Tibial nerve (tissue), 4 donors: Measurements from ENCODE around the gene RAET1E.

Experiments
- CTCF ChIP-seq, 5 experiments: fragments of 200-600 bp in 3 of 5; fragments of 450-650 bp in 2 of 5; sonication (generic) in 3 of 5; IDR thresholded peaks; one replicate each; pipeline ENCODE4 v1.5.1; 2016 to 2019; ENCODE audit warnings: antibody characterized with exemption in 5 of 5, mild to moderate bottlenecking in 3 of 5, moderate library complexity in 2 of 5
- EP300 ChIP-seq, 2 donors: sonication (generic); formaldehyde crosslinking; IDR thresholded peaks; one replicate each; pipeline ENCODE4 v1.6.1; 2017; ENCODE audit warnings: antibody characterized with exemption in 2 of 2, mild to moderate bottlenecking in 1 of 2
- POLR2A ChIP-seq, 2 donors: fragments of 450-650 bp; IDR thresholded peaks; one replicate each; pipeline ENCODE4 v1.6.1; 2017; ENCODE audit warnings: antibody characterized with exemption in 2 of 2, mild to moderate bottlenecking in 2 of 2, moderate library complexity in 2 of 2

GRCh38 chr6:149895048-149895590 is 2.8 kb downstream of the RAET1E start:
- TF ChIP-seq CTCF (IDR thresholded peaks at IDR 0.05) (no peak), POLR2A (IDR thresholded peaks at IDR 0.05) (no peak), EP300 (IDR thresholded peaks at IDR 0.05) (peak in 1 of 2 donors; percentile 55)
